Stimulated activated naive CD4-positive, alpha-beta T cell treated with Interleukin-2 at 50 U/mL for 16 hours (primary cell): ENCODE data around the gene DHX36.

Source experiments
- DNase-seq: peaks from one replicate; lab custom pipeline; 2025; lab: John Stamatoyannopoulos, UW

The DHX36 gene, protein sequence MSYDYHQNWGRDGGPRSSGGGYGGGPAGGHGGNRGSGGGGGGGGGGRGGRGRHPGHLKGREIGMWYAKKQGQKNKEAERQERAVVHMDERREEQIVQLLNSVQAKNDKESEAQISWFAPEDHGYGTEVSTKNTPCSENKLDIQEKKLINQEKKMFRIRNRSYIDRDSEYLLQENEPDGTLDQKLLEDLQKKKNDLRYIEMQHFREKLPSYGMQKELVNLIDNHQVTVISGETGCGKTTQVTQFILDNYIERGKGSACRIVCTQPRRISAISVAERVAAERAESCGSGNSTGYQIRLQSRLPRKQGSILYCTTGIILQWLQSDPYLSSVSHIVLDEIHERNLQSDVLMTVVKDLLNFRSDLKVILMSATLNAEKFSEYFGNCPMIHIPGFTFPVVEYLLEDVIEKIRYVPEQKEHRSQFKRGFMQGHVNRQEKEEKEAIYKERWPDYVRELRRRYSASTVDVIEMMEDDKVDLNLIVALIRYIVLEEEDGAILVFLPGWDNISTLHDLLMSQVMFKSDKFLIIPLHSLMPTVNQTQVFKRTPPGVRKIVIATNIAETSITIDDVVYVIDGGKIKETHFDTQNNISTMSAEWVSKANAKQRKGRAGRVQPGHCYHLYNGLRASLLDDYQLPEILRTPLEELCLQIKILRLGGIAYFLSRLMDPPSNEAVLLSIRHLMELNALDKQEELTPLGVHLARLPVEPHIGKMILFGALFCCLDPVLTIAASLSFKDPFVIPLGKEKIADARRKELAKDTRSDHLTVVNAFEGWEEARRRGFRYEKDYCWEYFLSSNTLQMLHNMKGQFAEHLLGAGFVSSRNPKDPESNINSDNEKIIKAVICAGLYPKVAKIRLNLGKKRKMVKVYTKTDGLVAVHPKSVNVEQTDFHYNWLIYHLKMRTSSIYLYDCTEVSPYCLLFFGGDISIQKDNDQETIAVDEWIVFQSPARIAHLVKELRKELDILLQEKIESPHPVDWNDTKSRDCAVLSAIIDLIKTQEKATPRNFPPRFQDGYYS

DNA sequence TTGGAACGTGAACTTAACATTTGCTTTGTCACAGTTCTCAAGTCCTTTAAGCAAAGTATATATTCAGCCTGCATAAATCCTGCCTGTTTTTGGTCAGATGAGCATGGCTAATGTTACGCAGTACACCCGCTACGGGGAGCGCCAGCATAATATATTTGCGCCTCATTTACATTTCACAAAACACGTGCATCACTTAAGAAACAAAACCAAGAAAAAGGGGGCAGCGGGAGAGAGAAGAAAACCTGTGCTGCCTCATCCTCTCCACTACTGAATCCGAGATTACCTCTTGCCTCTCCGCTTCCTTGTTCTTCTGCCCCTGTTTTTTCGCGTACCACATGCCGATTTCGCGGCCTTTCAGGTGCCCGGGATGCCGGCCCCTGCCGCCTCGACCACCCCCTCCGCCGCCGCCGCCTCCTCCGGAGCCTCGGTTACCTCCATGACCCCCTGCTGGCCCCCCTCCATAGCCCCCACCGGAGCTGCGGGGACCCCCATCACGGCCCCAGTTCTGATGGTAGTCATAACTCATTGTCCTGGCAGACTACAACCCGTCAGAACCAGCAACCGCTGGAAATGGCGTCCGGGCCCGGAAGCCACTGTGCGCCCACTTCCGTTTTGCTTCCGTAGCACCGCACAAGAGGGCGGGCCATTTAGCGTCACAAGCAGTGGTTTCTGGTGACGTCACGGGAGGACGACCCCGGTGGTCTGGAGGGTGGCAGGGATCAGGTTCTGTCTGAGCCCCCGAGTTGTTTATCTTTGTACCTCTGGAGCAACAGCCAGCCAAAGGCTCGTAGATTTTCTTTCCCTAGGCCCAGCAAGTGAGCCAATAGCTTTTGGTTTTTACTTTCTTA lies at the start of gene DHX36:
Gene DHX36, minus strand, starts transcription at position 597 of the 848 bp plus-strand sequence. Its CDS starts 71 bp downstream, at position 526.
- peak; percentile 86 for DNase-seq

DNA sequence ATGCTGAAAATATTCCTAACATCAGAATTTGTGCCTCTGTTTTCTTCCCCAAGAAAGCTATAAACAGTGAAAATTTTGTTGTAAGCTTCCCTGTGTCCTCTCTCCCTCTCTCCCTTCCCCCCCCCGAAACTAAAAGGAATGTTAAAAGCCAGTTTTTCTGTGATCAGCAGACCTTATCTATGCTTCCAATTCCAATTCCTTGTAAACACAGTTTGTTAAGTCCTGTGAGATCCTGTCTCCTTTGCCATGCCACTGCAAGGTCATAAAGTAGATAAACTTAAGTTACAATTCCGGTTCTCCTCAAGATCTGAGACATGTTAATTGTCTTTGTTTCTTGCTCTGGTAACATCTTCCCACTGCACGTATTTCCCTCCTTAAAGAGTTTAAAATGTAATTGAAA lies 42.9 kb upstream of the DHX36 start:
- DNase-seq, result no peak

DNA sequence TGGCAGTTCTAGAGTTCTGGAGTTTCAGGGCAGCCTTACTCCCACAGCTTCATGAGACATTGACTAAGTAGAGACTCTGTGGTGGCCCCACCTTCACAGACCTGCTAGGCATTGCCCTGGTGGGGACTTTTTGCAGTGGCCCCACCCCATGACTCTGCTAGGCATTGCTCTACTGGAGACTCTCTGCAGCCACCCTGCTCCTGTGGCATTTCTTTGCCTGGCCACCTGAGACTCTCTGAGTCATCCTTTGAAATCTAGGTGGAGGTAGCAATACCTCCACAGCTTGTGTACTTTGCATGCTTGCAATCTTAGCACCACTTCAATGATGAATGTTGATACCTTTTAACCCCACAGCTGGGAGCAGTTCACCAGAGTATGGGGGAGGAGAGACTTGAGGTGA lies 40.6 kb upstream of the DHX36 start:
- no peak for DNase-seq

DNA sequence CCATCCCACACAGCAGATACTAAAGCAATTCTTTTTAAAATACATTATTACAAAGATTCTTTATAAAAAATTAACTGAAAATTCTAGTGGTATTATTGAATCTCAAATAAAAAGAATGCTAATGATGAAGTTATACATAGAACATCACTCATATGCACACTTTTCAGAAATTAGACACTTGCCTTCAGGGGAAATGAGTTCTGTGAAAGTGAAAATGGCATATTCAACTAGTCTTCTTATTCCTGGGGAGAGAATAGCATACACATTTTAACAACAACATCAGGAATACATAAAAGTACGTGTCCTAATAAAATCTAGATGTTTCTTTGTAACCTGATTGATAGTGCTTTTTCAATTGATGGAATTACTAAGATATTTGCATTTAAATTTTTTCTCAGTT lies 36.8 kb upstream of the DHX36 start:
- DNase-seq, result no peak

DNA sequence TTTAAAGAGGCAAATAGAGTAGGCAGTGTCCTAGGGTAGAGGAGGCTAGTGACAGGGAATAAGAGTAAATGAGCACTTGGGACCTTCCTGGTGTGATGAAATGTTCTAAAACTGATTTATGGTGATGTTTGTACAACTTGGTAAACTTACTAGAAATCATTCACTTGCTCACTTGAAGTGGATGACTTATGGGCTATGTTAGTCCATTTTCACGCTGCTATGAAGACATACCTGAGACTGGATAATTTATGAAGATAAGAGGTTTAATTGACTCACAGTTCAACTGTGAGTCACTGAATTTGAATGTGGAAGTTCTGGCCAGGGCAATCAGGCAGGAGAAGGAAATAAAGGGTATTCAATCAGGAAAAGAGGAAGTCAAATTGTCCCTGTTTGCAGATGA lies 31.7 kb upstream of the DHX36 start:
- DNase-seq, result no peak

DNA sequence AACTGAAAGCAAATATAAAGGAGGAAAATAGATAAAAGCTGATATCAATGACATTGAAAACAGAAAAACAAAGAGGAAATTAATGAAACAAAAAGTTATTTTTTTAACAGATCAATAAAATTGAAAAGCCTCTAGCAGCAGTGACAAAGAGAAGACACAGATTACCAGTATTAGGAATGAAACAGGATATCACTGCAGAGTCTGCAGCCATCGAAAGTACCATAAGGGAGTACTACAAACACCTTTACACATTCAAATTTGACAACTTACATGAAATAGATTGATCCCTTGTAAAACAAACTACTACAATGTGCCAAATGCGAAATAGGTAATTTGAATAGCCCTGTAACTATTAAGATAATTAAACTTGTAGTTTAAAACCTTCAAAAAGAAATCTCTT lies 24.9 kb upstream of the DHX36 start:
- DNase-seq, result no peak

DNA sequence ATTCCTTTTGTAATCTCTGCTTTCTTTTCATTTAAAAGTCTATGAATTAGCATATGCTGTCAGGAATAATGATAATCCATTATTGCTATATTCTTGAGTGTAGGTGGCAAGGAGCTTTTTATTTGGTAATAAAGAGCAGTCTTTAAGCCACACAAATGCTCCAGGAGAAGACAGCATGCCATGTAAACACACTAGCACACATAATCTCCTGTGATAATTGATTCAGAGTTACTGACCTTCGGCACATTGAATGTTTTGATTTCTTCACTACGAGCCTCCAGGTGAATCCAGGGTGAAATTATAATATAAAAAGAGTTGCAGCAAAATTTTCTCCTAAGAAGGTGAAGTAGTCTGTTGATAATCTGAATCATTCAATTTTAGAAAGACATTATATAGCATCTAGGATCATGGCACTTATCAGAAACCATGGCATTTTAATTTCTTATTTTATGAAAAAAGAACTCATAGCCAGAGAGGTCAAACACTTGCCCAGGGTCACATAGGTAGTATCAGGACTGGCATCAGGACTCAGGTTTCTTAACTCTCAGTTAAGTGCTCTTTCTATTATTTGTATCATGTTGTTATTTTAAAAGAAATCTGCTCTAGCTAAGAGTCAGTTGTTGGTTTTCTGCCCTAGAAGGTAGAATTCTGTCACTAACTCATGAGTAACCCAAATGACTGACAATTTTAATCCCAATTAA lies 21.3 kb upstream of the DHX36 start:
- DNase-seq, result no peak

DNA sequence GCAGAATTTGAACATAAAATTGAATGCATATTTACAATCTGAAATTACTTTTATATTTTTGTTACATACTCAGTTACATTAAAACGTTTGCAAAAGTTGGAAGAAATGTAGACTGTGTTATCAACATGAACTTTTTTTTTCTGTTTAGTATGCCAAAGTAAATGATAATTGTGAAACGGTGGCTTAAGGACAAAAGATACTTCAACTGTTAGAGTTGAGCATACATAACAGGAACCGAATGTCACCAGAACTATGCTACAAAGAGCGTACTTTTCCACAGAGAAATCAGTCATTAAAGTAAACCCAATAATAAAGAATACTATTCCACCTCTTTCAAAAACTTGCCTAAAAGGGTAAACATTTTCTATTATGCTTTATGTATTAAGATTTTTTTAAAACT lies 14.3 kb upstream of the DHX36 start:
- DNase-seq, result no peak

DNA sequence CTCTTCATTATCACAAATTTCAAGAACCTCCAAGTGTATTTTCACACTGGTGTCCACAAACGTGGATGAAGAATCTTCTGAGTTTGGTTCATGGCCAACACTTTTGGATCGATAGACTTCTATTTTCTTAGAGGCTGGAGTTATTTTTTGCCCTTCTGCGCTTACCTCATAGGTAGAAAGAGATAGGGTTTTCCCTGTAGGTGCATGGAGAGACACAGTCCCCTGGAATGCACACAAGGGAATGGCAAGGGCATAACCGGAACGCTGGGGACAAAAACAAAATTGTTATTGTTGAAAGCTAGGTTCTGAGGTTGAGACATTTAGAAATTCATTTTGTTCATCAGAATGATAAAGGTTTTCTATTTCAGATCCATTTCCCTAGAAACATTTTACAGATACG lies 13.7 kb upstream of the DHX36 start:
- no peak for DNase-seq

DNA sequence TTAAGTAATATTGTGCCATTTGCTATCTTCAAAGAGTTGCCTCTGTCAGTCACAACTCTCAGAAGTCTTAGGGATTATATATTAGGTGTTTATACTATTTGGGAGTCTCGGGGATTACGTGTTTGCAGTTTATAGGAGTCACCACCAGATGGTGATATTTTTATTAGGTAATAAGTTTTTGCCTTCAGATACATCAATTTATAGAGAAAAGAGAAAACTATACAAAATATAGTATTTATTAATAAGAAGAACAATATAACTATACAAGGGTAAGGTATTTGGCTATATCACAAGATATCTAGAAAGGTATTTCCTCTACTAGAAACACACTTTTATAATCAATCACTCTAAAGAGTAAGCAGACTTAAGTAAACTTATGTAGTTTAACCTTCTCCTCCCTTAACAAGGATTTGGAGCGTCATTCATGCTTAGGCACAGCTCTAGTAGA lies 10.7 kb upstream of the DHX36 start:
- no peak for DNase-seq

DNA sequence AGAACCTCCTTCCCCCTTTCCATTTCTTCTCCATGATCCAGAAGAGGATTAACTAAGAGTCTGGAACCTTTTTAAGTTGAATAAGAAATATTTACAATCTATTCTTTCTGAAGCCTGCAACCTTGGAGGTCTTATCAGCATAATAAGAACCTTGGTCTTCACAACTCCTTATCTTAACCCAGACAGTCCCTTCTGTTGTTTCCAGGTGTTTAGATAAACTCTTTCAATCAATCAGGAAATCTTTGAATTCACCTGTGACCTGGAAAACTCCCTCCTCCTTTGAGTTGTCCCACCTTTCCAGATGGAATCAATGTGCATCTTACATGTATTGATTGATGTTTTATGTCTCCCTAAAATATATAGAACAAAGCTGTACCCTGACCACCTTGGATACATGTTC lies 3.6 kb upstream of the DHX36 start:
- DNase-seq, result no peak

DNA sequence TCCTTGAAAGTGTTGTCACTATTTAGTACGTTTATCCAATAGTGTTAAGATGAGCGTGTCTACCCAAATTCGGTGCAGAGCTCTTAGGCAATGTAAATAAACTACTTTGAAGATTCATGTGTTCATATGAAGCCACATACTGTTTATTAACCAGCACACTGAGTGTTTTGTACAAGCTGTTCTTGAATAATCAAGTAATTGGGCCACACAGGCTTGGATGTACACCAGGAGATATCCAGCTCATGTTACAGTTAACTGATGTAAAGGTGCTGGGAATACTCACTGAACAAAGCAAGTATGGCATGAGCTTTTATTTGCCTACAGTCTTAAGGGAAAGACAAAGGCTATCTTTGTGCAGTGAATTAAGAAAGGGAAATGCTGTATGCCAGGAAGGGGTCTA lies 632 bp upstream of the DHX36 start:
- DNase-seq, result no peak

DNA sequence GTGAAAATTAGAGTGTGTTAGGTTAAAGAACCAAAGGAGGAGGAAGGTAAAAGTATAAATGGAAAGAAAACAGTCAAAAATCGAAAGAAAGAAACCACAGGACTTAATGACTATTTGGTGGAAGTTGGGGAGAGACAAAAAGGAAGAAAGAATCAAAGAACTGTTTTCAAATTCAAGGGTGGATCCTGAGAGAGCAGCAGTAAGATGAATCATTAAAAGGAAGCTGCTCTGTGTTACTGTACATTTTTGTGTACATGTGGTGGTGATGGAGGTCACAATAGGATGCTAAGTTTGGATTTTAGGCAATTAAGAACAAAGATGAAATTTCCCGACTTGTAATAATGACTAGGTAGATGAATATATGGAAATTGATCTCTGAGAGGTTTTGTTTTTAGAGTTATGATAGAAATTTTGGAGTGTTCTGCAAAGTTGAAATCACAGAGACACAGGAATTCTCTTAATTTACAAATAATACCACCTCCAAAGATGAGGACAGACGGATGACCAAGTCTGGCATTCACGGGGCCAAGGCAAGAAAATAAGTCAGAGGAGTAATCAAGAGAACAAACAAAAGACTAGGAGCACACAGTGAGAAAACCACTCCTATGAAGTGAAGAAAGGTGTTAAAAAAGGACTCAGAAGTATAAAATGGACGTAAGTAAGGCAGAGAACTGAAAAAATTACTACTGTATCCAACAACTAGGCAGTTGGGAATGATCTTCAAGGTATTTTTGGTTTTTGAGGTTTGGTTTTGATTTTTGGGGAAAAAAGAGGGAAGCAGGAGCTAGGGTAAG lies 7.1 kb downstream of the DHX36 start:
- no peak for DNase-seq

DNA sequence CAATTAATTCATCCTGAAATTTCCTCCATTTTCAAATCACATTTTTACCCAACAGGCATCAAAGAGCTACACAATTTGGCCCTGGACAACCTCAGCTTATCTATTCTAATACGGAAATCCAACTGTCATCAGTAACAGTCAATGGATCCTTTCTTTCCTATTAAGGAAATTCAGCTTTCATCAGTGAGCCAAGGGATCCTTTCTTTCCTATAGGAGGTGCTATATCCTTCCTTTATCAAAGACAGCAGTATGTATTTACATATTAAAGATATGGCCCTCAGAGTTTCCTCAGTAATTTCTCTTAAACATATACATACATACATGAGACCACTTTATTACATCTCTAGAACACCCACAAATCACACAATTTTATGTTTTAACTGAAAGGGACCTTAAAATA lies 10.1 kb downstream of the DHX36 start:
- no peak for DNase-seq

DNA sequence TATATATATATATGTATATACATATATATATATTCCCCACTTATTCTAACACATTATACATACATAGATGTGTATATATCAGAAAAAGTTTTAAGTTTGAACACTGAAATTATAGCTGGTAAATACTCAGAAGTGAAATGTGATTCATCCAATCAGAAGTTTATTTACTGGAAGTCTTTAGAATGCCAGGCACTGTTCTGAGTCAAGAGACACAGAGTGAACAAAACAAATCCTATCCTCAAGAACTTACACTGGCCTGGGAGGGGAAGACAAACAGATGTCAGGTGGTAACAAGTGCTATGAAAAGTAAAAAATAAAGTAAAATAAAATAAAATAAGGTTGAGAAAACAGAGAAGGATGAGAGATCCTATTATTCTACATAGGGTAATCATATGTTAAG lies 13.4 kb downstream of the DHX36 start:
- no peak for DNase-seq

DNA sequence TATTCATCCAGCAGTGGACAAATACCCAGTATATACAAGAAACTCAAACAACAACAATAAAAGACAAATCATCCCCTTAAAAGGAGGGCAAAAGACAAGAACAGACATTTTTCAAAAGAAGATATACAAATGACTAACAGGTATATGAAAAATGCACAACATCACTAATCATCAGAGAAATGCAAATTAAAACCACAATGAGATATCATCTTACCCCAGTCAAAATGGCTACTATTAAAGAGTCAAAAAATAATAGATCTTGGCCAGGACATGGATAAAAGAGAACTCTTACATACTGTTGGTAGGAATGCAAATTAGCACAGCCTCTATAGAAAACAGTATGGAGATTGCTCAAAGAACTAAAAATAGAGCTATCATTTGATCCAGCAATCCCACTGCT lies 16.9 kb downstream of the DHX36 start:
- DNase-seq, result no peak

DNA sequence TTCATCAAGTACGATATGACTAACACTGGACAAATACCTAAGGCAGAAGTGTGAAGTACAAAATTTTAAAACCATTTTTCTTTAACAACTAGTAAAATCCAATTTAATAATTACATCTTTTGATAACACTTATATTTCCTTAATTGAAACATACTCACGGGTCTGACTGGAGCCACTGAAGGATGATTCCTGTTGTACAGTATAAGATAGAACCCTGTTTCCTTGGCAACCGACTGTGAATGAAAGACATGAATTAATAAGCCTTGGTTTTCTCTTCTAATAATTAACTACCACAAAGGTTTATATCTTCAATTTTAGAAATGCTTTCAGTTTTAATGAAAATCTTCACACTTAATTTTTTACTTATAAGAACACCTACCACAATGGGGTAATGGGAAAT lies 19.4 kb downstream of the DHX36 start:
- DNase-seq, result no peak

DNA sequence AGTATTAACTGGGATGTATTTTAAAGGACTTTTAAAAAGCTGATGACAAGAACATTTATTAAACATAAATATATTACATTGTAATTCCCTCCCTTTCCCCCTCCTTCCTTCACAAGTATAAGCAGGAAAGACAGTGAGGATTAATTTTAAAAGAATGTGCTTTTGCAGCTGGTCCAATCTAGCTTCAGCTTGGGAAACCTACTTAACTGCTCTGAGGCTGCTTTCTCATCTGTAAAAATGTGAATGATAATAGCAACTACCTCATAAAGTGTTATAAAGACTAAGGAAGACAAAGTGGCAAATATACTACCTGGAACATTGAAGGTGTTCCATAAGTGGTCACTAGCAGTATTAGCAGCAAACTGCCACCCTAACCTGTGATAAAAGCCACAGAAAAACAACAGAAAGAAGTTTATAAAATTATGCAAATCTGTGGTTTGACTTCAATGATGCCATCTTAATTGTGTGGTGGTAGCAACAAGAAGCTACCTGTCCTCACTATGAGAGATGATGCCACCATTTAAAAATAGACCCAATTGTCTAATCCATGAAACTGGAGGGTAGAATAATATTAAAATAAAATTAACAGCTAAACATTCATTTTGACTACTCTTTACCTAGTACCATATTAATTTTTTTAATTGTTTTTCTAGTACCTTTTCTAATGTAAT lies 20.0 kb downstream of the DHX36 start:
- DNase-seq, result no peak

DNA sequence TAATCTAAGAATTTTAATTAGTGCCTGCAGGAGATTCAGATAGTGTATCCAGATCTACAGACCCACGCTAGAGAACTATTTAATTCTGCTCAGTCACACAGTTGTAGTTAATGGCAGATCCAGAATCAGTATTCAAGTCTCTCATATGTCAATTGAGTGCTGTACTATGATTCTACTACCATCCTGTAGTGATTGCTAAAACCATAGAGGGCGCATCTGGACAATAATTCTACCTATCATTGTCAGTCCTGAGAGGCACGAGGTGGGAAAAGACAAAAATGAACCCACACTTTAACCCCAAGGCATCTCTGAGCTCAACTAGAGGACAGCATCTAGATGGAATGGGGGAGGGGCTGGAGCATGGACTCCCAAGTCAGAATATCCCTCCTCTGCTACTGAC lies 22.7 kb downstream of the DHX36 start:
- no peak for DNase-seq

DNA sequence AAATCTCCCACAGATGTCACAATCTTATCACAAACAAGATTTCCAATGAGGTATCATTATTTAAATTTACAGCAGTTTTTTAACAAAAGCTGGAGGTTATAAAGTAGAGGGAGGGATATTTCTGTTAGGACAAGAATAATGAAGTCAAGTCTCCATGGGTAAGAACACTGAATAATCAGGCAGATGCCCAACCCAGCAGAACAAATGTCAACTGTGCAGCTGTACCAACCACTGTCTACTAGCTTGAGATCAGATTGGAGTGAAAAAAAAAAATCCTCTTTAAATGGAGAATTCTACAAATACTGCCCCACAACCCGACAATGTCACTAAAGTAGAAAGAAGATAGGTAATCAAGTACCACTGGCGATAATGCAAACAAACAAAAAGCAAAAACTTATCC lies 30.3 kb downstream of the DHX36 start:
- no peak for DNase-seq
